ENCODE results near the gene SPECC1. TPM values are rescaled to one million over a fixed set of nuclear protein-coding genes. Genes with fewer than 3 reads are reported as not detected.
"Not testable (repeated sequence)": the region's sequence is repeated elsewhere in the genome, so short reads cannot be mapped to it uniquely, and the experiment has no call there.

The SPECC1 gene
- total RNA-seq, 6 donors from 2014 or later = 21.8 to 65.0 (median 33.9) TPM

DNA sequence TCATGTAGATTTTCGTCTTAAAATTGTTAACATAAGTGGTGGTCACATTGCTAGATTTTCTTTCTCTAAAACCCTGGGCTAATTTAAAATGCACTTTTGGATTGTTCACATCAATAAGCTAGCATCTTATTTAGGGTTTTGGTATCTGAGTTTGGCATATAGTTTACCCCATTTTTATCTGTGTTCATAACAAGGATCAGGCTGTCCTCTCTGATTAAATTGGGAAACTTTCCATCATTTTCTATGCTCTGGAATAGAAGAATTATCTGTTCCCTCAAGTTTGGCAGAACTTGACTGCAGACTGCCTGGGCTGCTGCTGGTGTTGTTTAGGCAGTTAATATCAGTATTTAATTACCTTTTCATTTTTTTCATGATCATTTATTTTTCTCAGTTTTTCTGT lies 1.8 kb downstream of the SPECC1 start:
- peaks cover 0 to 3% (median 0%) of the 10 kb centered on the region in 4 donors for H3K27me3 ChIP-seq
- H3K4me1 ChIP-seq = peaks cover 12 to 21% (median 17%) of the 10 kb centered on the region in 4 donors
- H3K4me3 ChIP-seq = no peak overlapping the region
- H3K27ac ChIP-seq = no peak overlapping the region
- DNase-seq (no peak), ATAC-seq (ENCODE audit: low FRiP score in 2 of 2) (no peak)
- no peaks in the 10 kb centered on the region for H3K36me3 ChIP-seq
- TF ChIP-seq POLR2A (IDR thresholded peaks at IDR 0.05) (no peak), POLR2AphosphoS5 (IDR thresholded peaks at IDR 0.05) (no peak), EP300 (IDR thresholded peaks at IDR 0.05) (no peak)
- TF ChIP-seq, protein P1, sequence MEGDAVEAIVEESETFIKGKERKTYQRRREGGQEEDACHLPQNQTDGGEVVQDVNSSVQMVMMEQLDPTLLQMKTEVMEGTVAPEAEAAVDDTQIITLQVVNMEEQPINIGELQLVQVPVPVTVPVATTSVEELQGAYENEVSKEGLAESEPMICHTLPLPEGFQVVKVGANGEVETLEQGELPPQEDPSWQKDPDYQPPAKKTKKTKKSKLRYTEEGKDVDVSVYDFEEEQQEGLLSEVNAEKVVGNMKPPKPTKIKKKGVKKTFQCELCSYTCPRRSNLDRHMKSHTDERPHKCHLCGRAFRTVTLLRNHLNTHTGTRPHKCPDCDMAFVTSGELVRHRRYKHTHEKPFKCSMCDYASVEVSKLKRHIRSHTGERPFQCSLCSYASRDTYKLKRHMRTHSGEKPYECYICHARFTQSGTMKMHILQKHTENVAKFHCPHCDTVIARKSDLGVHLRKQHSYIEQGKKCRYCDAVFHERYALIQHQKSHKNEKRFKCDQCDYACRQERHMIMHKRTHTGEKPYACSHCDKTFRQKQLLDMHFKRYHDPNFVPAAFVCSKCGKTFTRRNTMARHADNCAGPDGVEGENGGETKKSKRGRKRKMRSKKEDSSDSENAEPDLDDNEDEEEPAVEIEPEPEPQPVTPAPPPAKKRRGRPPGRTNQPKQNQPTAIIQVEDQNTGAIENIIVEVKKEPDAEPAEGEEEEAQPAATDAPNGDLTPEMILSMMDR (IDR thresholded peaks at IDR 0.05) = no peak
- WGBS, 2 donors = 68 to 77% methylated on average over 1 of the region's 1 CpG
- H3K9me3 ChIP-seq = no peaks in the 10 kb centered on the region

DNA sequence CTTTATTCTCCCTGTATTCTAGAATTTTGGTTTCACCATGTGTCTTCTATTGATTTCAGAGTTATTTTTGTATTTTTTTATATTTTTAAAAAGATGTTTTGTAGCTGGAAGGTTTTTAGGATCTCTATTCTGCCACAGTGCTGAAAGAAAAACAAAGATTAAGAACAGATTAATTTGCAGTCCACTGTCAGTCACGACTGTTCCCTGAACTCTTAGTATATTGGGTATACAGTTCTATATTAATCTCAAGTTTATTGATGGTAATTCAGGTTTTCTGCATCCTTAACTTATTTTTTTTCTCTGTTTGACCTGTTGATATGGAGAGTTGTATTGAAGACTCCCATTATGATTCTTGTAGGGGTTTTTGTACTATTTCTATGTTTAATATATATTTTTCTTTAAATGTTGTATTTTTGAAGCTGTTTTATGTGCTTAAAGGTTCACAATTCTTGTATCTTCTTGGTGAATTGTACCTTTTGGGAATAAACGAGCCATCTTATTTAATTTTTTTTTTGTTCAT lies 2.9 kb downstream of the SPECC1 start:
- Histone ChIP-seq H3K4me3 (no peak overlapping the region), H3K36me3 (no peaks in the 10 kb centered on the region), H3K9me3 (no peaks in the 10 kb centered on the region), H3K4me1 (peaks cover 12 to 21% (median 17%) of the 10 kb centered on the region in 4 donors), H3K27me3 (peaks cover 0 to 3% (median 0%) of the 10 kb centered on the region in 4 donors), H3K27ac (no peak overlapping the region)
- DNase-seq = no peak
- no peak for TF ChIP-seq POLR2AphosphoS5 (IDR thresholded peaks at IDR 0.05)
- ATAC-seq (ENCODE audit: low FRiP score in 2 of 2) = no peak
- whole genome bisulfite sequencing, 2 donors = 73 to 84% methylated on average over 2 of the region's 2 CpGs

DNA sequence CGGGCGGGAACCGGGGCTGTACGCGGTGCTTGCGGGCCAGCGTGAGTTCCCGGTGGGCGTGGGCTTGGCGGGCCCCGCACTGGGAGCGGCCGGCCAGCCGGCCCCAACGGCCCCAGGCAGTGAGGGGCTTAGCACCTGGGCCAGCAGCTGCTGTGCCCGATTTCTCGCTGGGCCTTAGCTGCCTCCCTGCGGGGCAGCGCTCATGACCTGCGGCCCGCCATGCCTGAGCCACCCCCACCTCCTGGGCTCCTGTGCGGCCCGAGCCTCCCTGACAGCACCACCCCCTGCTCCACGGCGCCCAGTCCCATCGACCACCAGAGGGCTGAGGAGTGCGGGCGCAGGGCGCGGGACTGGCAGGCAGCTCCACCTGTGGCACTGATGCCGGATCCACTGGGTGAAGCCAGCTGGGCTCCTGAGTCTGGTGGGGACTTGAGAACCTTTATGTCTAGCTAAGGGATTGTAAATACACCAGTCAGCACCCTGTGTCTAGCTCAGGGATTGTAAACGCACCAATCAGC lies 7.4 kb downstream of the SPECC1 start:
- WGBS, 2 donors = 87 to 91% methylated on average over 2 to 10 of the region's 32 CpGs
- not testable (repeated sequence) for H3K27me3 ChIP-seq; H3K36me3 ChIP-seq; H3K4me1 ChIP-seq; H3K9me3 ChIP-seq; H3K4me3 ChIP-seq; ATAC-seq (ENCODE audit: low FRiP score in 2 of 2); H3K27ac ChIP-seq
- peak in 1 of 2 donors; percentile 78 for DNase-seq

DNA sequence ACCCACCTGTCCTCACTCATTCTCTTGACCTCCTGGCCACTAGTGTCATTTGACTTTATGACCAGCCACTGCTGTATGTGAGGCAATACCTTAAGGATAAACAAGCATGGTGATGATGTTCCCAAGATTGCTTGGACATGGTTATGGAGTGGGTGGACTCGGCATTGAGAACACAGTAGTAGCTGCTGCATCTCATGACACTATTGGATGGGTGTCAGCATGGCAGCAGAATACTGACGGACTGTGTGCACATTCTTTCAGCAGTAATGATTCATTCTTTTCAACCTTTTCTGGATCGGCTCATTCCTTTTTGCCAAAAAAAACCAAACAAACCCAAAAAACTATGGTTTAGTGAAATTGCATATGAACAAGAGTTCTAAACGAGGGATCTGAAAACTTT lies 13.5 kb downstream of the SPECC1 start:
- no peak for ATAC-seq (ENCODE audit: low FRiP score in 2 of 2)
- Histone ChIP-seq H3K27ac (no peak overlapping the region), H3K36me3 (no peaks in the 10 kb centered on the region), H3K4me3 (no peak overlapping the region), H3K27me3 (no peaks in the 10 kb centered on the region), H3K4me1 (no peaks in the 10 kb centered on the region), H3K9me3 (no peaks in the 10 kb centered on the region)
- DNase-seq = no peak
- 74 to 79% methylated on average over 4 of the region's 4 CpGs for WGBS, 2 donors
- TF ChIP-seq, protein P1 (IDR thresholded peaks at IDR 0.05) = no peak
- TF ChIP-seq EP300 (IDR thresholded peaks at IDR 0.05) (no peak), POLR2AphosphoS5 (IDR thresholded peaks at IDR 0.05) (no peak), POLR2A (IDR thresholded peaks at IDR 0.05) (no peak)

DNA sequence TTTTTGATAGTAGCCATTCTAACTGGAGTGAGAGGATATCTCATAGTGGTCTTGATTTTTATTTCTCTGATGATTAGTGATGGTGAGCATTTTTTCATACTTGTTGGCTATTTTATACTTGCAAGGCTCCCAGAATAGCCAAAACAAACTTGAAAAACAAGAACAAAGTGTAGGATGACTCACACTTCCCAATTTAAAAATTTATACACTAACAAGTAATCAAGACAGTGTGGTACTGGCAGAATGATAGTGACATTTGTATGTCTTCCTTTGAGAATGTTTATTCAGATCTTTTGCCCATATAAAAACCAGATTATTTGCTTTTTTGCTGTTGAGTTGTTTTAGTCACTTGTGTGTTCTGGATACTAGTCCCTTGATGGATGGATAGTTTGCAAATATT lies 17.8 kb downstream of the SPECC1 start:
- Histone ChIP-seq H3K27ac (no peak overlapping the region), H3K4me3 (no peak overlapping the region), H3K27me3 (no peaks in the 10 kb centered on the region), H3K36me3 (no peaks in the 10 kb centered on the region), H3K9me3 (no peaks in the 10 kb centered on the region), H3K4me1 (no peaks in the 10 kb centered on the region)
- no peak for ATAC-seq (ENCODE audit: low FRiP score in 2 of 2)
- no peak for DNase-seq
- TF ChIP-seq, protein P1 (IDR thresholded peaks at IDR 0.05) = no peak
- TF ChIP-seq POLR2AphosphoS5 (IDR thresholded peaks at IDR 0.05) = no peak
- no peak for TF ChIP-seq EP300 (IDR thresholded peaks at IDR 0.05)
- TF ChIP-seq POLR2A (IDR thresholded peaks at IDR 0.05) = no peak

DNA sequence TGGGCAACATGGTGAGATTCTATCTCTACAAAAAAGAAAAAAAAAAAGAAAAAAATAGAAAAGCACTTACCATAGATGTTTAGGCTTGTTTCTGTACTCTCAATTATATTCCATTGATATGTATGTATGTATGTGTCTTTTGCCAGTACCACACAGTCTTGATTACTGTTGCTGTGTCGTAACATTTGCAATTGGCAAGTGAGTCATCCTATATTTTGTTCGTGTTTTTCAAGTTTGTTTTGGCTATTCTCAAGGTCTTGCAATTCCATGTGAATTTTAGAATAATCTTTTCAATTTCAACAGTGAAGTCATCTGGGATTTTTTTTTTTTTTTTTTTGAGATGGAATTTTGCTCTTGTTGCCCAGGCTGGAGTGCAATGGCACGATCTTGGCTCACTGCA lies 19.3 kb downstream of the SPECC1 start:
- Histone ChIP-seq H3K9me3 (no peaks in the 10 kb centered on the region), H3K4me3 (no peak overlapping the region), H3K4me1 (no peaks in the 10 kb centered on the region), H3K36me3 (no peaks in the 10 kb centered on the region), H3K27me3 (no peaks in the 10 kb centered on the region), H3K27ac (no peak overlapping the region)
- ATAC-seq (ENCODE audit: low FRiP score in 2 of 2) (no peak), DNase-seq (no peak)
- 84 to 89% methylated on average over 3 of the region's 3 CpGs for WGBS, 2 donors
- TF ChIP-seq POLR2A (IDR thresholded peaks at IDR 0.05) (no peak), EP300 (IDR thresholded peaks at IDR 0.05) (no peak), POLR2AphosphoS5 (IDR thresholded peaks at IDR 0.05) (no peak)
- TF ChIP-seq, protein P1 (IDR thresholded peaks at IDR 0.05) = no peak
